Ovary (tissue), 3 donors: ENCODE data around the gene SULT2B1.

Source experiments
- CTCF ChIP-seq, 3 donors: fragments of 450-650 bp in 2 of 3; fragments of 200-600 bp in 1 of 3; IDR thresholded peaks; one replicate each; pipeline versions ENCODE4 v1.5.1 to v1.8.0; 2016 to 2022; ENCODE audit warnings: antibody characterized with exemption in 3 of 3, mild to moderate bottlenecking in 1 of 3
- EP300 ChIP-seq: sonication (generic); formaldehyde crosslinking; IDR thresholded peaks from one replicate; pipeline ENCODE4 v1.6.1; 2017; ENCODE audit warnings: antibody characterized with exemption
- POLR2A ChIP-seq: fragments of 450-650 bp; IDR thresholded peaks from one replicate; pipeline ENCODE4 v1.6.1; 2017; ENCODE audit warnings: antibody characterized with exemption, mild to moderate bottlenecking, moderate library complexity
- donor health status: DM: no; HTN: no; CAD: no.

GRCh38 chr19:48596237-48596636 is 44.3 kb downstream of the SULT2B1 start:
- TF ChIP-seq CTCF (IDR thresholded peaks at IDR 0.05): no peak
- TF ChIP-seq POLR2A: no peak
- no peak for TF ChIP-seq EP300
